Measurements from ENCODE around the gene NF1.
"Not testable (repeated sequence)": the region's sequence is repeated elsewhere in the genome, so short reads cannot be mapped to it uniquely, and the experiment has no call there.

NF1 gene

DNA sequence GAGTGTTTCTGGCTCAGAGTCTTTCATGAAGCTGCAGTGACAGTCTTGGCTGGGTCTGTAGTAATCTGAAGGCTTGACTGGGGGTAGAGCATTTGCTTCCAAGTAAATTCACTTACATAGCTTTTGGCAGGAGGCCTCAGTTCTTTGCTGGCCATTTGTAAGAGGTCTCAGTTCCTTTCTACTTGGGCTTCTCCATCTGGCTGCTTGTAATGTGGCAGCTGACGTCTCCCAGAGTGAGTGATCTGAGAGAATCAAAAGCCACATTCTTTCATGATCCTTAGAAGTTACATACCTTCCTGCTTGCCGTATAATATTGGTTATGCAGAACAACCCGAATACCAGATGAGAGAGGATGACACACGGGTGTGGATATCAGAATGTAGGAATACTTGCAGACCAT, 39.8 kb downstream of the NF1 start:
- DNase-seq = no peak

DNA sequence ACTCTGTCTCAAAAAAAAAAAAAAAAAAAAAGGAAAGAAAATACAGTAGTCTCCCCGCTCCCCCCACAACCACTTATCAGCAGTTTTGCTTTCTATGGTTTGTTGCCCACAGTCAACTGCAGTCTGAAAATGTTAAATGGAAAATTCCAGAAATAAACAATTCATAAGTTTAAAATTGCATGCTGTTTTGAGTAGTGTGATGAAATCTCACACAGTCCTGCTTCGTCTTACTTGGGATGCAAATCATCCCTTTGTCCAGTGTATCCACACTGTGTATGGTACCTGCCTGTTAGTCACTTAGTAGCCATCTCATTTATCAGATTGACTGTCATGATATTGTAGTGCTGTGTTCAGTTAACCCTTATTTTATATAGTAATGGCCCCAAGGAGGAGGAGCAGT, 41.5 kb downstream of the NF1 start:
- DNase-seq = no peak

DNA sequence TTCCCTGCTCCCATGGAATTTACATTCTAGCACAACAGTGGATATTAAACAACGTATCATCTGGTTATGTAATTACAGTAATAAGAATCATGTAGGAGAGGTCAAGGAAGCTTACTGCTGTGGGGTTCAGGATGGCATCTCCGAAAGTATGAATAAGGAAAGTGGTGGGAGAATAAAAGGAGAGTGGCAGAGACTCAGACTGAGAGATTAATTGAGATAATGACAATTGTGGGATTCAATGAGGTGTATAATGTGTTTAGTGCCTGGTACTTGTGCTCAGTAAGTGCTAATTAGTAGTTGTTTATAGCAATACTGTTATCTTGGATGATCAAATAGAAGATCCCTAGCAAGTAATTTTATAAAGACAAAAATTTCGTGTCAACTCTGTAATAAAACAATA, 45.3 kb downstream of the NF1 start:
- no peak for DNase-seq

DNA sequence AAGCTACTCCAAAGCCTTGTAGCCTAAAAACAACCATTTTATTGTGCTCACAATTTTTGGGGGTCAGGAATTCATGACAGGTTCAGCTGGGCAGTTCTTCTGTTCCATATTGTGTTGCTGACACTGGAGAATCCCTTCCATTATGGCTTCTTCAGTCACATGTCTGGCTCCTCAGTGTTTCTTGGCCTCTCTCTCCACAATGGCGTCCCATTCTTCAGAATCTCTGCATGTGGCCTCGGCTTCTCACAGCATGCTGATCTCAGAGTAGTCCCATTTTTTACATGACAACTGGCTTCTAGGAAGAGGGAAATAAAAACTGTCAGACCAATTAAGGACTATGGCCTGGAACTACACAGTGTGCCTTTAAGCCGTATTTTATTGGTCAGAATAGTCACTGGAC, 49.7 kb downstream of the NF1 start:
- no peak for DNase-seq

DNA sequence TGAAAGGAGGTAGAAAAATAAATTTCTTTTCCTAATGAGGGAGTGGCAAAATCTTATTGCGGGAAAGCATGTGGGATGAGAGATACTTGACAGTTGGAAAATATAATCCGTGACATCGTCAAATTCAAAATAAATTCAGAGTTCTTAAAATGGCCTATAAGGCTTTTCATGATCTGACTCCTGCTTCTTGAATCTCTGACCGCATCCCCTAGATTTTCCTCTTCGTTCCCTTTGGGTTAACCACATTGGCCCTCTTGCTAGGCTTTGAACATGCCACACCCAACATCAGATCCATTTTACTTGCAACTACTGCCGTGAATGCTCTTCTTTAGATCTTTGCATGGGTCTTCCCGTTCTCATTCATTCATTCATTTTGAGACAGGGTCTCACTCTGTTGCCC, 50.1 kb downstream of the NF1 start:
- DNase-seq = no peak

DNA sequence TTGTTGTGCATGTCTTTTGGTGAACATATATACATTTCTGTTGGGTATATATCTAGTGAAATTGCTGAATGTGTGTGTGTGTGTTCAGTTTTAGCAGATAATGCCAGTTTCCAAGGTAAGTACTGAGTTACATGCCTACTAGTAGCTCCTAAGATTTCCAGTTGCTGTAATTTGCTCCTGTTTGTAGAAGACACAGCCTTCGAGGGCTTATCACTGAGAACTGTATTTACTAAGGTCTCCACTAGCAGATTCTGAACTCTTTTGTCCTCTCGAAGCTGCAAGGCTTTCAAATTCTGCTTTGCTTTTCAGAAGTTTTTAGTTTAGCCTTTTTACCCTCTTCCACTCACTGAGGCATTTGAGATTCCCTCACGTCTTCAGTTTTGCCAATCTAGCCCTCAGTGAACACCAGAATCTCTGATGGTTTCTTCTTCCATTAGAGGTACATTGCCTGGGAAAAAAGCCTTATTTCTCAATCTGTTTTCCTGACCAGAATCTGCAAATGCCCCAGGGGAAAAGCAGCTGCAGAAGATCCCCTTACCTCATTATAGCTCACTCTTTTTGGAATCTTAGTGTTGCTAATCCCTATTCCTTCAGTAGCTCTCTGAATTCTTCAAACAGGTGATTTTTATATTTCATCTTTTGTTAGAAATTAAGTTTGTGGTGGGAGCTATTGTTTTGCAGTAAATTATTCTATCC, 52.9 kb downstream of the NF1 start:
- no peak for DNase-seq

DNA sequence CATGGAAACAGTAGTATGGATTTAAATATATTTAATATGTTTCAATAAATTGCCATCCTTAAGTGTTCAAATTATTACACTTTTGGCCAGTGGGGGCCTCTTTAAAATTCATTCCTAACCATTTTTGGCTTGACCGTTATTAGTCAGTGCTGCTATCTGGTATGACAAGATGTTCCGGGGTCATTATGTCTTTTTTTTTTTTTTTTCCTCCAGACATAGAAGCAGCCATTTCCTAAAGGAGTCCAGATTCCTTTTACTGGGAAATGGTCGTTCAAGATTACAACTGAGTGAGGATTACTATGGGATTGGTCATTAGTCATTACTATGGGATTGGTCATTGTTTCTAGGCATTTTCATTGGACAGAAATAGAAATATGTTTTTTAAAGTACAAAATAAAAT, 53.4 kb downstream of the NF1 start:
- no peak for DNase-seq

DNA sequence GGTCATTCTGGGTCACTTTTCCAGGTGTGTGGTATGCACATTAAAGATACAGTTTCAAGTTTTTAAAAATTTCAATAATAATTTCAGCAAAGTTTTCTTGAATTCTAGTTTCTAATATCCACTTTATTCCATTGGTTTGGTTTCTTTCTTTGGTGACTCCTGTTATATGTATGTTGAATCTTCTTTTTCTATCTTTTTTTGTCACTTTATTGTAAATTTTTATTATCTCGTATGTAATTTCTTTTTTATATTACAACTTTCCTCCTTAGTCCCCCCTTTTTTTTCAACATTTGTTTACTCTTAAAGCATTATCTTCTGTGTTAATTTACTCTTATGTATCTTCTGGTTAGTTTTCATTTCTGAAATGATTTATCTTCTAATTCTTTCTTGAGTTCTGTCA, 57.5 kb downstream of the NF1 start:
- DNase-seq = no peak

DNA sequence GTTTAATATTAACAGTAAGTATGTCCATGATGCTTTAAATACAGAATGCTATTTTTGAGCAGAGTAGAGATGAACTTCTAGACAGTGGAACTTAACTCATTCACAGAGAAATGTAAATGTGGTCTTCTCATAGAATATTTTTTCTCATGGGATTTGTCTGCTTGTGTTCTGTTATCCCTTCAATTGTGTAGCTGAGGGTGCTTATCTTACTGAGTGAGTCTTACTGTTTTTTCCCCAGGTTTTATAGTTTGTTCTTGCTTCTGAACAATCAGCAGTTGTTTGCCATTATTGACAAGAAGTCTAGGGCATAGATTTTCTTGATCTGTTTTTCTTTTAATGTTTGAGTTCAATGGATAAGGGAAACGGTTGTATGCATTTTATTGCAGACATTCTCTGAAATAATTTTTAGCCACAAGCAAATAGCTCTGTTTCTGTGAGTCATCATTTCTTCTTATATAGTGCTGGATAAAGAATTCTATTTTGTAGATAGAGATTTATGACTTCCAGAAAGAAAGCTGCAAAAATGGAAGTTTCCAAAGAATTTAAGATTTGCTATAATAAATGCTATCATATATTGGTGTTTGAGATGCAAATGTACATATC, 60.5 kb downstream of the NF1 start:
- DNase-seq = no peak

DNA sequence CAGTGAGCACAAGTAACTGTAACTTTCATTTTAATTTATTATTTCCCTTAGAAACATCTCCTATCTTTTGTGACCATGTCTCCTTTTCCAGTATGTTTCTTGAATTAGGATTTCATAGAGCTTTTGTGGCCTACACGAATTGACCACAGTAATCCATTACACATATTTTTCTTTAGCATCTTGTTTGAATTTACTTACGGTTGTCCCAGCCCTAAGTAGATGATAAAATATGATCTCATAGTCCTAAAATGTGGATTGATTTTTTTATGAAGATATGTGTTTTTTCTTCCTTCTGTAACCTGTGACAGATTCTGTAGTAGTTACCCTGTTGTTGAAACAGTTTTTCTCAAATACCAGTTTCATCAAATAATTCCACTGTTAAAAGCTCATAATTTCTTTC, 61.5 kb downstream of the NF1 start:
- DNase-seq = no peak

DNA sequence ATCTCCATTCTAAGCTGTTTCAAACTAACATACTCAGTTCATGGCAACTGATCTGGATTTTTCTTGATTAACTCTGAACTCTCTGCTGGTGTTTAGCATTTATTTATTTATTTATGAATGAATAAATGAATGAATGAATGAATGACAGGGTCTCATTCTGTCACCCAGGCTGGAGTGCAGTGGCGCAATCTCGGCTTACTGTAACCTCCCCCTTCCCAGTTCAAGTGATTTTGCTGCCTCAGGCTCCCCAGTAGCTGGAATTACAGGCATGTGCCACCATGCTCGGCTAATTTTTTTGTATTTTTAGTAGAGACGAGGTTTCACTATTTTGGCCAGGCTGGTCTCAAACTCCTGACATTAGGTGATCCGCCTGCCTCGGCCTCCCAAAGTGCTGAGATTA, 62.1 kb downstream of the NF1 start:
- not testable (repeated sequence) for DNase-seq

DNA sequence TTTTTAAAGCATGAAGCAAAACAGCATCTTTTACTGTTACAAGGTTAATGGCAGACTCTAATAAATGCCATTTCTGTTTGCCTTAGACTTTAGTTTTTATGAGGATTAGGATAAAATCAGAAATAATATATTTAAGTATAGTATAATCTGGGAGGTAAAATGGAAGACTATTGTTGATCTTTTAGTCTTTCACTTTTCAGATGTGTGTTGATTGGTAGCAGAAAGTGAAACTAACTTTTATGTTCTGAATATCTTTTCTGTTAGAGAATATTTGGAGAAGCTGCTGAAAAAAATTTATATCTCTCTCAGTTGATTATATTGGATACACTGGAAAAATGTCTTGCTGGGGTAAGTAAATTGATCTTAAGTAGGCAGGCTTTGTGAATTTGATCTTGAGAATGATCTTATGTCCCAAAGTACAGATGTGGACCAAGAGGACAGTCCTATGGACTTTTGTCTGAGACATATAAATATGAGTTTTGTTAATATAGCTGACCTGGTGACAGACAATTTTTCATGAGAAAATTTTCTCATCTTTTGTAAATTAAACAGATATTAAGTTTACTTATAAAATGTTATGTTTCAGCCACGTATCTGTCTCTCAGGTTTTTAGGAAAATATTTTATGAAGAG, 64.1 kb downstream of the NF1 start:
- no peak for DNase-seq

DNA sequence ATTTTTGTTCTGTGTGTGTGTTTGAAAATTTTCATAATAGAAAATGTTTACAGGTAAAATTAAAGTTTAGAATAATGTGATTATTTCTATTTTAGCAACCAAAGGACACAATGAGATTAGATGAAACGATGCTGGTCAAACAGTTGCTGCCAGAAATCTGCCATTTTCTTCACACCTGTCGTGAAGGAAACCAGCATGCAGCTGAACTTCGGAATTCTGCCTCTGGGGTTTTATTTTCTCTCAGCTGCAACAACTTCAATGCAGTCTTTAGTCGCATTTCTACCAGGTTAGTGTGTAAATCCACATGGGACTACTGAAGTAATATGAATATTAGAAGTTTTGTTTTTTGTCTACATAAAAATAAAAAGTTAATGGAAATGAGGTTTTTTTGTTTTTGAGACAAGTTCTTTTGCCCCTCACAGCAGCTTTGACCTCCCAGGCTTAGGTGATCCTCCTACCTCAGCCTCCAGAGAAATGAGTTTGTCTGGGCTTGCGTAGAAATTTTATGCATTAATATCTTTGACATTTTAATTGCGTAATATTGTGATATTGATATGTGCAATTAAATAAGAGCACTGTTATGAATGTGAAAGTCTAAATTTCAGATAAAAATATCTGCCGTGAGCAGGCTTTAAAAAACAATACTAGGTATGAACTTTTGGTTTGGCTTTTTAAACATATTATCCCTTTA, 68.5 kb downstream of the NF1 start:
- DNase-seq = no peak

DNA sequence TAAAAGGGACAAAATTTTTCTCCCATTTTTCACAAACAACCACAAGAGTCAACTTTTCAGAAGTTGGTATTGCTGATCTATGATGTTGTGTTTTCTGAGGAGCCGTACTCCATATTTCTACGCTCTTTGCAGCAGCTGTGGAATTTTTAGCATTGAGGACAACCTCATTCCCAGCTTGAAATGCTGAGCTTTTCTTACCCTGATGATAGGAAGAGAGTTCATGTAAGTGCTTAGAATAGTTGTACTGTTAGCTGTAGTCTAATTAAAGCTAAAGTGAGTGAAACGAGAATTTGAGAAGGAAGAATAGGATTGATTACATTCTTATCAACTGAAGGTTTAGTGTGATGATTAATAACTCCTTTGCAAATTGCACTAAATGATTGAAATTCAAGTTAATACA, 72.3 kb downstream of the NF1 start:
- no peak for DNase-seq

DNA sequence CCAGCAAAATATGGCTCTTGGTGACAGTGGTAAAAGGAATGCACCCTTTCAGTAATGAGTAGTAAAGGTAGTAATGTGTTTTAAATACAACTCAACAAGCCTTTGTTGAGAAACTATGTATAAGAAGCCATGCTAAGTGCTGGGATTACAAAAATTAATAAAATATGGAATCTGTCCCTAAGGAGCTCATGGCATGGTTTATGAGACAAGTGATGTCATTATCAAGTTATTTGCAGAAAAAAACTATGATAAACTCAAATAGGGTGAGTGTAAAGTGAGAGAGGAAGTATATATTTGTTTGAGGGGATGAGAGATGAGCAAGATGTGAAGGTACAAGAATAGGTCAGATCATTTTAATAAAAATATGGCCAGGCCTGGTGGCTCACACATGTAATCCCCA, 76.9 kb downstream of the NF1 start:
- DNase-seq = no peak

DNA sequence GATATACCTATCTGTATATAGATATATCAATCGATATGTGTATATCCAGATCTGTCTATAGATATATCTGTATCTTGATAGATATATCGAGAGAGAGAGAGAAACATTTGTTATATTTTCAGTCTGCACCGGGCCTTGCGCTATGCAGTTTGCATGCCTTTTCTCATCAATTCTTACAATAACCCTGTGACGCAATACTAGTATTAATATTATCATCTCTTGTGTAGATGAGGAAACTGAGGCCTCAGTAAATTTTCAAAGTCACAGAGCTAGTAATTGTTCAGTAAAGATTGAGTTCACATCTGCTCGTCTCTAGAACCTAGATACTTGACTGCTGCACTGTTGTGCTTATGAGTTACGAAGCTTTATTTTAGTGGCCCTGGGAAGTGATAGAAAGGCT, 77.6 kb downstream of the NF1 start:
- no peak for DNase-seq

DNA sequence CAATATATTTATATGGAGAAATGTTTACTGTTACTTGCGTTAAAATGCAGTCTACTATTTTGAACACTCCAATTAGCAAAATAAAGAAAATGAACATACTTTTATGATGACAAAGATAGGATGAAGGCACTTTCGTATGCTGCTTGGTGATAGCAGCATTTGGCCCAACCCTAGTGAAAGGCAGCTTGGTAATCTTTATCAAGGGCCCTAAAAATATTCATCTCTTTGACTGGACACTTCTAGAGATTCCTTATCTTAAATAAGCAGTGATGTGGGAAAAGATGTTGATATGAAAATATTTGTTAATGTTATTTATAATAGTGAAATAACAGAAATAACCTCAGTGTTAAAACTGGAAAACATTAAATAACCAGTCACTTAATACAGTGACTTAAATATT, 79.4 kb downstream of the NF1 start:
- DNase-seq = no peak

DNA sequence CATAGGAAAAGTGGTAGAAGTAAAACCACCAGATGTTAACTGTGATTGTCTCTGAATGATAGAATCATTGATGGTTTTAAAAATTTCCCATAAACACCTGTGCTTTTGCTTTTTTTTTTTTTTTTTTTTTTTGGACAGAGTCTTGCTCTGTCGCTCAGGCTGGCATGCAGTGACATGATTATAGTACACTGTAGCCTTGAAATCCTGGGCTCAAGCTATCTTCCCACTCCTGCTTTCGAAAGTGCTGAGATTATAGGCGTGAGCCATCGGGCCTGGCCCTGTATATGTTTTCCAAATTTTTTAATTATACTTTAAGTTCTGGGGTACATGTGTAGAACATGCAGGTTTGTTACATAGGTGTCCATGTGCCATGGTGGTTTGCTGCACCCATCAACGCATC, 80.5 kb downstream of the NF1 start:
- no peak for DNase-seq

DNA sequence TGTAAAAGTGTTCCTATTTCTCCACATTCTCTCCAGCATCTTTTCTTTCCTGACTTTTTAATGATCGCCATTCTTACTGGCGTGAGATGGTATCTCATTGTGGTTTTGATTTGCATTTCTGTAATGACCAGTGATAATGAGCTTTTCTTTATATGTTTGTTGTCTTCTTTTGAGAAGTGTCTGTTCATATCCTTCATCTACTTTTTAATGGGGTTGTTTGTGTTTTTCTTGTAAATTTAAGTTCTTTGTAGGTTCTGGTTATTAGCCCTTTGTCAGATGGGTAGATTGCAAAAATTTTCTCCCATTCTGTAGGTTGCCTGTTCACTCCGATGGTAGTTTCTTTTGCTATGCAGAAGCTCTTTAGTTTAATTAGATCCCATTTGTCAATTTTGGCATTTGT, 81.4 kb downstream of the NF1 start:
- not testable (repeated sequence) for DNase-seq

DNA sequence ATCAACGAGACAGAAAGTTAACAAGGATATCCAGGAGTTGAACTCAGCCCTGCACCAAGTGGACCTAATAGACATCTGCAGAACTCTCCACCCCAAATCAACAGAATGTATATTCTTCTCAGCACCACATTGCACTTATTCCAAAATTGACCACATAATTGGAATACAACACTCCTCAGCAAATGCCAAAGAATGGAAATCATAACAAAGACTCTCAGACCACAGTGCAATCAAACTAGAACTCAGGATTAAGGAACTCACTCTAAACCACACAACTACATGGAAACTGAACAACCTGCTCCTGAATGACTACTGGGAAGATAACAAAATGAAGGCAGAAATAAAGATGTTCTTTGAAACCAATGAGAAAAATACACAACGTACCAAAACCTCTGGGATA, 84.2 kb downstream of the NF1 start:
- DNase-seq = not testable (repeated sequence)

DNA sequence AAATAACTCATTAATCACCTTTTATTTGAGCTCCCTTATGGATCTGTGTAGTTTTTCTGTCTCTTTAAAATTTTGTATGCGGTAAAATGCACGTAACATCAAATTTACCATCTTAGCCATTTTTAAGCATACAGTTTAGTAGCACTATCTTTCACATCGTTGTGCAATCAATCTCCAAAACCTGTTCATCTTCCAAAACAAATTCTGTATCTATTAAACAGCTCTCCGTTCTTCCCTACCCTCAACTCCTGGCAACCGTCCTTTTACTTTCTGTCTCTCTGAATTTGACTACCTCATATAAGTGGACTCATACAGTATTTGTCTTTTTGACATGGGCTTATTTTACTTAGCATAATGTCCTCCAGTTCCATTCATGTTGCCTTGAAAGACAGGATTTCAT, 100.5 kb downstream of the NF1 start:
- DNase-seq = no peak

DNA sequence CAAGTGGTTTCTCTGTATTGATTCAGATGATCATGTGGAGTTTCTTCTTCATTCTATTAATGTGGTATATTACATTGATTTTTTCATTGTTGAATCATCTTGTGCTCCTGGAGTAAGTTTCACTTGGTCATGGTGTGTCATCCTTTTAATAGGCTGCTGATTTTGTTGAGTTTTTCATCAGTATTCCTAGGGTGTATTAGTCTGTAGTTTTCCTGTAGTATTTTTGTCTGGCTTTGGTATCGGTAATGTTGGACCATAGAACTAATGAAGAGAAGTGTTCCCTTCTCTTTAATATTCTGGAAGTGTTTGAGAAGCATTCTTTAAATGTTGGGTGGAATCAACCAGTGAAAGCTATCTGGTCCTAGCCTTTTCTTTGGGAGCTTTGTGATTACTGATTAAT, 103.2 kb downstream of the NF1 start:
- no peak for DNase-seq

DNA sequence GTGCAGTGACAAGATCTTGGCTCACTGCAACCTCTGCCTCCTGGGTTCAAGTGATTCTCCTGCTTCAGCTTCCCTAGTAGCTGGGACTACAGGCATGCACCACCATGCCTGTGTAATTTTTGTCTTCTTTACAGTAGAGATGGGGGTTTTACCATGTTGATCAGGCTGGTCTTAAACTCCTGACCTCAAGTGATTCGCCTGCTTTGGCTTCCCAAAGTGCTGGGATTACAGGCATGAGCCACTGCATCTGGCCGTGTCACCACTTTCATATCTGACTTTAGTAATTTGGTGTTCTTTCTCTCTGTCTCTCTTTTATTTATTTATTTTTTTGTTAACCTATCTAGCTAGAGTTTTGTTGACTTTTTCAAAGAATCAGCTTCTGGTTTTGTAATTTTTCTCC, 103.9 kb downstream of the NF1 start:
- DNase-seq = not testable (repeated sequence)

DNA sequence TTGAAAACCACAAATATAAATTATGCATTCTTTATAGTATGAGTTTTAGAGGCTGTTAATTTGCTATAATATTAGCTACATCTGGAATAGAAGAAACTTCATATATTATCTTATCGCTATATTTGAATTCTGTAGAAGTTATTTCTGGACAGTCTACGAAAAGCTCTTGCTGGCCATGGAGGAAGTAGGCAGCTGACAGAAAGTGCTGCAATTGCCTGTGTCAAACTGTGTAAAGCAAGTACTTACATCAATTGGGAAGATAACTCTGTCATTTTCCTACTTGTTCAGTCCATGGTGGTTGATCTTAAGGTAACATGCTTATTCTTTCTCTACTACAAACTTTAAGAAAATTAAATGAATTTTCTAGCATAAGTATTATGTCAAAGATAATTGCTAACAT, 105.5 kb downstream of the NF1 start:
- DNase-seq = no peak
